Loucy (cell line): ENCODE results near the gene DIO1.
A peak's percentile ranks its signal among the peaks of the same experiment; 100 is the strongest.

Experiments
- H2AFZ ChIP-seq: fragments of 200-600 bp; sonication (generic); 2 replicates; pipeline ENCODE4 v1.6.0; 2016; ENCODE audit warnings: antibody characterized with exemption, mild to moderate bottlenecking, low read length, moderate library complexity
- H3F3A ChIP-seq: fragments of 200-600 bp; 2 replicates; pipeline ENCODE4 v1.6.0; 2016; ENCODE audit warnings: antibody characterized with exemption, low read depth, mild to moderate bottlenecking
- H3K27me3 ChIP-seq: fragments of 200-600 bp; sonication (generic); 2 replicates; pipeline ENCODE4 v1.6.1; 2014; ENCODE audit warnings: low read length, mild to moderate bottlenecking; ENCODE audit not compliant: insufficient read depth, poor library complexity, severe bottlenecking
- H3K36me3 ChIP-seq: fragments of 200-600 bp; sonication (generic); 2 replicates; pipeline ENCODE4 v1.6.1; 2016; ENCODE audit warnings: low read length; ENCODE audit not compliant: insufficient read depth
- H3K4me1 ChIP-seq: fragments of 200-600 bp; sonication (generic); 2 replicates; pipeline ENCODE4 v1.5.1; 2014; ENCODE audit warnings: low read length, mild to moderate bottlenecking; ENCODE audit not compliant: insufficient read depth, poor library complexity, severe bottlenecking
- H3K4me2 ChIP-seq: fragments of 200-600 bp; sonication (generic); 2 replicates; pipeline ENCODE4 v1.6.0; 2014; ENCODE audit warnings: antibody characterized with exemption, low read length, low read depth, mild to moderate bottlenecking; ENCODE audit not compliant: poor library complexity, severe bottlenecking
- H3K4me3 ChIP-seq: fragments of 200-600 bp; sonication (generic); 2 replicates; pipeline ENCODE4 v1.5.1; 2014; ENCODE audit warnings: low read length, mild to moderate bottlenecking, mixed read lengths; ENCODE audit not compliant: poor library complexity, severe bottlenecking
- H3K79me2 ChIP-seq: fragments of 200-600 bp; sonication (generic); 2 replicates; pipeline ENCODE4 v1.6.1; 2014; ENCODE audit warnings: low read length; ENCODE audit not compliant: insufficient read depth
- H3K9ac ChIP-seq: fragments of 200-600 bp; sonication (generic); 2 replicates; pipeline ENCODE4 v1.6.0; 2014; ENCODE audit warnings: mild to moderate bottlenecking, low read depth, low read length, moderate library complexity; ENCODE audit not compliant: poor library complexity, severe bottlenecking
- H3K9me2 ChIP-seq: fragments of 200-600 bp; sonication (generic); replicated peaks from 2 replicates; pipeline ENCODE4 v1.6.1; 2016; ENCODE audit warnings: low read depth, low read length, mixed read lengths
- H3K9me3 ChIP-seq: fragments of 200-600 bp; sonication (generic); 2 replicates; pipeline ENCODE4 v1.6.1; 2014; ENCODE audit warnings: mild to moderate bottlenecking, antibody characterized with exemption, low read length, low read depth; ENCODE audit not compliant: insufficient read depth
- H4K20me1 ChIP-seq: fragments of 200-600 bp; sonication (generic); 2 replicates; pipeline ENCODE4 v1.6.0; 2014; ENCODE audit warnings: antibody characterized with exemption, low read length, mild to moderate bottlenecking; ENCODE audit not compliant: insufficient read depth, poor library complexity, severe bottlenecking
- EZH2phosphoT487 ChIP-seq: fragments of 200-600 bp; IDR thresholded peaks from 2 replicates; pipeline ENCODE4 v1.6.1; 2018; ENCODE audit warnings: antibody characterized with exemption, mild to moderate bottlenecking, moderate library complexity, borderline replicate concordance
- TF ChIP-seq, protein P1 (sequence below): fragments of 200-600 bp; sonication (generic); conservative IDR thresholded peaks from 2 replicates; pipeline ENCODE4 v1.5.1; 2014; ENCODE audit warnings: mild to moderate bottlenecking, antibody characterized with exemption, low read length

The DIO1 gene

DNA sequence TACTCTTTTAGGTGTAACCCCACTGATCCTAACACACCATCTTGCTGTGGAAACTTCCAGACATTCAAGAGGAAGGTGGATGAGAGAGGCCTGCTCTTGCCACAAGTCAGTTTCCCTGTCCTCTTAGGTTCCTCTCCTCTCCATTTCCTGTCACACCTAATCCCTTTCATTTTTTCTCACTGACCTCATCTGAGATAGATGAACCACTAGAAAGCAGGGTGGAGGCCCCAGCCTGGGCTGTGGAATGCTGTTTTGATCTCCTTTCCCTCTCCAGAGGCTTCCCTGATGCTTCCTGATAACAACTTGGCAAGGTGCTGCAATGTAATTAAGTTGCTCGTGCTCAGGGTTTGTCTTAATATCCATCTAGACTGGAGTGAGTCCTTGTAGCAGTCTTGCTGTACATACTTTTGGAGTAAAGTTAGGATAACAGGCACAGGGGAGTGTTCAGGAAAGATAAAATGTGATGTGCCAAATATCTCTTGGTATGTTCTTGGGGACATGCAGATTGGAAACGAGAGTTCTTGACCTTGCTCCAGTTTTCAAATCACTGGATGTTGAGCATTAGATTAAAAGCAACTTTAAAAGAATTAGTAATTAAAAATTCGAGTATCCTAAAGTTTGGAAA lies 63.3 kb downstream of the DIO1 start:
- H2AFZ ChIP-seq = no peak overlapping the region
- TF ChIP-seq, protein P1, sequence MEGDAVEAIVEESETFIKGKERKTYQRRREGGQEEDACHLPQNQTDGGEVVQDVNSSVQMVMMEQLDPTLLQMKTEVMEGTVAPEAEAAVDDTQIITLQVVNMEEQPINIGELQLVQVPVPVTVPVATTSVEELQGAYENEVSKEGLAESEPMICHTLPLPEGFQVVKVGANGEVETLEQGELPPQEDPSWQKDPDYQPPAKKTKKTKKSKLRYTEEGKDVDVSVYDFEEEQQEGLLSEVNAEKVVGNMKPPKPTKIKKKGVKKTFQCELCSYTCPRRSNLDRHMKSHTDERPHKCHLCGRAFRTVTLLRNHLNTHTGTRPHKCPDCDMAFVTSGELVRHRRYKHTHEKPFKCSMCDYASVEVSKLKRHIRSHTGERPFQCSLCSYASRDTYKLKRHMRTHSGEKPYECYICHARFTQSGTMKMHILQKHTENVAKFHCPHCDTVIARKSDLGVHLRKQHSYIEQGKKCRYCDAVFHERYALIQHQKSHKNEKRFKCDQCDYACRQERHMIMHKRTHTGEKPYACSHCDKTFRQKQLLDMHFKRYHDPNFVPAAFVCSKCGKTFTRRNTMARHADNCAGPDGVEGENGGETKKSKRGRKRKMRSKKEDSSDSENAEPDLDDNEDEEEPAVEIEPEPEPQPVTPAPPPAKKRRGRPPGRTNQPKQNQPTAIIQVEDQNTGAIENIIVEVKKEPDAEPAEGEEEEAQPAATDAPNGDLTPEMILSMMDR = no peak
- no peak for TF ChIP-seq EZH2phosphoT487
- peaks cover 23% of the 10 kb centered on the region for H3K4me1 ChIP-seq
- H3K9ac ChIP-seq = peak overlapping the region; percentile 11
- H3K79me2 ChIP-seq = peaks cover 6% of the 10 kb centered on the region; the same call in 1 of the 2 replicates
- H3K27me3 ChIP-seq = no peaks in the 10 kb centered on the region
- no peaks in the 10 kb centered on the region for H4K20me1 ChIP-seq
- peaks cover 36% of the 10 kb centered on the region; the same call in 1 of the 2 replicates for H3K36me3 ChIP-seq
- H3K9me3 ChIP-seq = no peaks in the 10 kb centered on the region
- peak overlapping the region; percentile 38 for H3K4me2 ChIP-seq
- H3F3A ChIP-seq = no peaks in the 10 kb centered on the region
- H3K9me2 ChIP-seq = no peaks in the 10 kb centered on the region
- H3K4me3 ChIP-seq = no peak overlapping the region

DNA sequence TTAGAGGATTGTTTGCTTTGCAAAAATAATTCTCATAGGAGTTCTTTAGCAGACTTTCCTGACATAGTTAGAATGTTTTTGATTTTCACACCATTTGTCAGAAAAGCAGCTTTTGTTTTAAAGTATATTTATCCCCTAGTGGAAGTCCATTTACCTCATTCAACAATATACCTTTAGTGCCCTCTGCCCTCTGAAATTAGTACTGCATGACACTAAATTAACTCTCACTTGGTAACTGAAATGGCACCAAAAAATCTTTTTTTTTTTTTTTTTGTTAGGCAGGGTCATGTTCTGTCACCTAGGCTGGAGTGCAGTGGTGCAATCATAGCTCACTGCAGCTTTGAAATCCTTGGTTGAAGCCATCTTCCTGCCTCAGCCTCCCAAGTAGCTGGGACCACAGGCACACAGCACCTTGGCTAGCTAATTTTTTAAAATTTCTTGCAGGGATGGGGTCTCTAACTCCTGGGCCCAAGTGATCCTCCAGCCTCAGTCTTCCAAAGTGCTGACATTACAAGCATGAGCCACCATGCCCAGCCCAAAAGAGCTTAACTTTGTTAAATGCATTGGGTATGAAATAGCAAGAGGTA lies 65.8 kb downstream of the DIO1 start:
- H3K9ac ChIP-seq = no peak overlapping the region
- H3K4me1 ChIP-seq = peaks cover 16% of the 10 kb centered on the region
- H4K20me1 ChIP-seq = no peaks in the 10 kb centered on the region
- H3K4me3 ChIP-seq = no peak overlapping the region
- no peaks in the 10 kb centered on the region for H3K9me3 ChIP-seq
- no peaks in the 10 kb centered on the region for H3K27me3 ChIP-seq
- no peaks in the 10 kb centered on the region for H3F3A ChIP-seq
- H3K79me2 ChIP-seq = peaks cover 4% of the 10 kb centered on the region; the same call in 1 of the 2 replicates
- H3K9me2 ChIP-seq = no peaks in the 10 kb centered on the region
- no peak overlapping the region for H3K4me2 ChIP-seq
- H2AFZ ChIP-seq = no peak overlapping the region
- TF ChIP-seq, protein P1 = peak; percentile 79
- no peak for TF ChIP-seq EZH2phosphoT487
- peaks cover 47% of the 10 kb centered on the region; the same call in 1 of the 2 replicates for H3K36me3 ChIP-seq
